K562 (cell line): ENCODE results near the gene KRR1. TPM values are rescaled to one million over a fixed set of nuclear protein-coding genes. Genes with fewer than 3 reads are reported as not detected.

Experiments used
- CBX1 ChIP-seq: sonication (generic); IDR thresholded peaks from 2 replicates; pipeline ENCODE4 v1.6.1; 2016; ENCODE audit warnings: antibody characterized with exemption, low read depth, mild to moderate bottlenecking
- HLTF ChIP-seq: fragments of 450-650 bp; IDR thresholded peaks from 2 replicates; pipeline ENCODE4 v1.6.1; 2016
- SRSF3 ChIP-seq: fragments of 200-400 bp; formaldehyde crosslinking; IDR thresholded peaks from 2 replicates; pipeline ENCODE4 v1.6.1; 2016; ENCODE audit warnings: mild to moderate bottlenecking, low read length, moderate library complexity; ENCODE audit not compliant: insufficient read depth
- ZNF431 ChIP-seq: sonication (generic); formaldehyde crosslinking; IDR thresholded peaks from 2 replicates; pipeline ENCODE4 v1.8.0; 2022; ENCODE audit warnings: mild to moderate bottlenecking, missing genetic modification reagents
- ZNF764 ChIP-seq: fragments of 250-450 bp; sonication (Bioruptor Pico); IDR thresholded peaks from 2 replicates; pipeline ENCODE4 v1.4.0; 2020; ENCODE audit warnings: low read depth, mild to moderate bottlenecking, moderate library complexity
- polyA plus RNA-seq, 8 experiments: library from polyadenylated mRNA; depleted of rRNA in 4 of 8; stranded (reverse) in 5 of 8; unstranded in 3 of 8; fragments of >200 nt; fragmentation: Nextera tagmentation in 2 of 8; fragmentation: Illumina TruSeq in 1 of 8; extraction: Ambion mirVana in 2 of 8; extraction: Trizol in 1 of 8; gene quantifications; 2 replicates each; pipeline versions ENCODE4 v1.2.1 to v1.2.3, GENCODE V29; 2011 to 2014; ENCODE audit warnings: inconsistent platforms in 1 of 8, missing spikeins in 1 of 8
- total RNA-seq, 7 experiments: library from RNA; depleted of rRNA in 6 of 7; stranded (reverse); fragments of >200 nt in 6 of 7; fragmentation: Illumina TruSeq in 2 of 7; extraction: Trizol in 2 of 7; gene quantifications; 2 replicates each; pipeline versions ENCODE4 v1.2.1 to v1.2.3, GENCODE V29; 2011 to 2021; ENCODE audit warnings: low replicate concordance in 1 of 7
- TF ChIP-seq, protein P1 (sequence below), 2 experiments: fragments of 450-650 bp; IDR thresholded peaks; 2 replicates each; pipeline ENCODE4 v1.6.1; 2016
- TF ChIP-seq, protein P2 (sequence below): fragments of 250-450 bp; sonication (Bioruptor Pico); IDR thresholded peaks from 2 replicates; pipeline ENCODE4 v1.8.0; 2021; ENCODE audit warnings: borderline replicate concordance, mild to moderate bottlenecking, moderate library complexity; ENCODE audit not compliant: poor library complexity, severe bottlenecking
- TF ChIP-seq, protein P3 (sequence below): fragments of 250-450 bp; sonication (Bioruptor Pico); IDR thresholded peaks from 2 replicates; pipeline ENCODE4 v1.9.0; 2021; ENCODE audit warnings: mild to moderate bottlenecking, inconsistent platforms

KRR1 gene
- total and polyA plus RNA-seq, 9 of the 15 experiments (the other 6 are each of a cell fraction or from before 2014, with no cell fraction given) = 42.6 to 102 (median 61.0) TPM

DNA sequence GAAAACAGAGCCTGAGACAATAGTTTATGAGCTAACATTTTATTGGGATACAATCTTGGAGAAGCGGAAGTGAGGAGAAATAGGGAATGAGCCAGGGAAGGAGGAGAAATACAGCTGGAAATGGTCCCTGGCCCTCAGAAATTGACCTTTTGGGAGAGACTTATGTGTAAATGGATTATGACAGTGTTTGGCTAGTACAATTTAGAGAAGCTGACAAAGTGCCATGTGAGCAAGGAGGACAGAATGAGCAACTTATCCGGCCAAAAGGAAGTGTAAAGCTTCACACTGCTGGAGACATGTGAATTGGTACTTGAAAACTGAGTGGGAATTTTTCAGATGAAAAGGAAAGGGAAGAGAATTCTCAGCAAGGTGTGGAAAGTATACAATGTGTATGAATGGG, 28.0 kb downstream of the KRR1 start (continued):
- TF ChIP-seq, protein P1, sequence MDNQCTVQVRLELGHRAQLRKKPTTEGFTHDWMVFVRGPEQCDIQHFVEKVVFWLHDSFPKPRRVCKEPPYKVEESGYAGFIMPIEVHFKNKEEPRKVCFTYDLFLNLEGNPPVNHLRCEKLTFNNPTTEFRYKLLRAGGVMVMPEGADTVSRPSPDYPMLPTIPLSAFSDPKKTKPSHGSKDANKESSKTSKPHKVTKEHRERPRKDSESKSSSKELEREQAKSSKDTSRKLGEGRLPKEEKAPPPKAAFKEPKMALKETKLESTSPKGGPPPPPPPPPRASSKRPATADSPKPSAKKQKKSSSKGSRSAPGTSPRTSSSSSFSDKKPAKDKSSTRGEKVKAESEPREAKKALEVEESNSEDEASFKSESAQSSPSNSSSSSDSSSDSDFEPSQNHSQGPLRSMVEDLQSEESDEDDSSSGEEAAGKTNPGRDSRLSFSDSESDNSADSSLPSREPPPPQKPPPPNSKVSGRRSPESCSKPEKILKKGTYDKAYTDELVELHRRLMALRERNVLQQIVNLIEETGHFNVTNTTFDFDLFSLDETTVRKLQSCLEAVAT (IDR thresholded peaks at IDR 0.05) = no peak
- no peak for TF ChIP-seq ZNF764 (CRISPR knock-in tag)
- no peak for TF ChIP-seq SRSF3
- TF ChIP-seq, protein P2, sequence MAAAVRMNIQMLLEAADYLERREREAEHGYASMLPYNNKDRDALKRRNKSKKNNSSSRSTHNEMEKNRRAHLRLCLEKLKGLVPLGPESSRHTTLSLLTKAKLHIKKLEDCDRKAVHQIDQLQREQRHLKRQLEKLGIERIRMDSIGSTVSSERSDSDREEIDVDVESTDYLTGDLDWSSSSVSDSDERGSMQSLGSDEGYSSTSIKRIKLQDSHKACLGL (CRISPR knock-in tag) = no peak
- TF ChIP-seq ZNF431 = no peak
- TF ChIP-seq, protein P3, sequence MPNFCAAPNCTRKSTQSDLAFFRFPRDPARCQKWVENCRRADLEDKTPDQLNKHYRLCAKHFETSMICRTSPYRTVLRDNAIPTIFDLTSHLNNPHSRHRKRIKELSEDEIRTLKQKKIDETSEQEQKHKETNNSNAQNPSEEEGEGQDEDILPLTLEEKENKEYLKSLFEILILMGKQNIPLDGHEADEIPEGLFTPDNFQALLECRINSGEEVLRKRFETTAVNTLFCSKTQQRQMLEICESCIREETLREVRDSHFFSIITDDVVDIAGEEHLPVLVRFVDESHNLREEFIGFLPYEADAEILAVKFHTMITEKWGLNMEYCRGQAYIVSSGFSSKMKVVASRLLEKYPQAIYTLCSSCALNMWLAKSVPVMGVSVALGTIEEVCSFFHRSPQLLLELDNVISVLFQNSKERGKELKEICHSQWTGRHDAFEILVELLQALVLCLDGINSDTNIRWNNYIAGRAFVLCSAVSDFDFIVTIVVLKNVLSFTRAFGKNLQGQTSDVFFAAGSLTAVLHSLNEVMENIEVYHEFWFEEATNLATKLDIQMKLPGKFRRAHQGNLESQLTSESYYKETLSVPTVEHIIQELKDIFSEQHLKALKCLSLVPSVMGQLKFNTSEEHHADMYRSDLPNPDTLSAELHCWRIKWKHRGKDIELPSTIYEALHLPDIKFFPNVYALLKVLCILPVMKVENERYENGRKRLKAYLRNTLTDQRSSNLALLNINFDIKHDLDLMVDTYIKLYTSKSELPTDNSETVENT (CRISPR knock-in tag) = no peak
- no peak for TF ChIP-seq CBX1
- no peak for TF ChIP-seq HLTF
- TF ChIP-seq, all 486 proteins: peak for 0
